Measurements from ENCODE around the gene PLCXD3. TPM values are rescaled to one million over a fixed set of nuclear protein-coding genes. Genes with fewer than 3 reads are reported as not detected.

Gene PLCXD3
- total RNA-seq, 1 experiment from 2014 or later = 0.11 TPM

DNA sequence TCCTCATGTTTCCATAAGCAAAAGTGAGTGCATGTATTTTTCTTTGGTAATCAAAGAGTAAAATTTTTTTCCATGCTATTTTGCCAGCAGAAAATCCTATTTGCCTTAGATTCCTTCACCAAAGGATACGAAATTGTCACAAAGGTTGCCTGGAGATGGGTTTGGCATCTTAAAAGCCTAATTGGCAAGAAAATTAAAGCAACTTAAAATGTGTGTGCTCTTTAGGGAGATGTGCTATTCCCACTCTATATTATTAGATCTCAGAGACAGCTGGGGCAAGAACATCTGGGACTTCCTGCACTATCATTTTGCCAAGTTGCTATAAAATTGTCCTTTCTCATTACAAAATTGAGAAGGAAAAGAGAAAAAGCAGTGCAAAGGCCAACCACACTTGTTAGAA lies 146.1 kb downstream of the PLCXD3 start:
- intact Hi-C loops (cut with micrococcal nuclease; ENCODE audit: unreplicated experiment) = no loop called here
- H3K4me1 ChIP-seq (replicated peaks; ENCODE audit: insufficient read depth) = no peaks in the 10 kb centered on the region
- H3F3A ChIP-seq (ENCODE audit: insufficient read depth, low read depth) = no peaks in the 10 kb centered on the region
- H3K4me3 ChIP-seq = no peak overlapping the region
- ChIA-PET POLR2A (ENCODE audit: unreplicated experiment) (no interaction called here), CTCF (no interaction called here)
- H3K36me3 ChIP-seq (ENCODE audit: low read depth) = no peaks in the 10 kb centered on the region
- BruUV-seq (replicated peaks) = no TSS peak
- H3K79me2 ChIP-seq (ENCODE audit: low read depth) = no peaks in the 10 kb centered on the region
- no peak overlapping the region for H3K27ac ChIP-seq
- H3K9me2 ChIP-seq (ENCODE audit: insufficient read depth) = no peaks in the 10 kb centered on the region
- TF ChIP-seq, protein P1, sequence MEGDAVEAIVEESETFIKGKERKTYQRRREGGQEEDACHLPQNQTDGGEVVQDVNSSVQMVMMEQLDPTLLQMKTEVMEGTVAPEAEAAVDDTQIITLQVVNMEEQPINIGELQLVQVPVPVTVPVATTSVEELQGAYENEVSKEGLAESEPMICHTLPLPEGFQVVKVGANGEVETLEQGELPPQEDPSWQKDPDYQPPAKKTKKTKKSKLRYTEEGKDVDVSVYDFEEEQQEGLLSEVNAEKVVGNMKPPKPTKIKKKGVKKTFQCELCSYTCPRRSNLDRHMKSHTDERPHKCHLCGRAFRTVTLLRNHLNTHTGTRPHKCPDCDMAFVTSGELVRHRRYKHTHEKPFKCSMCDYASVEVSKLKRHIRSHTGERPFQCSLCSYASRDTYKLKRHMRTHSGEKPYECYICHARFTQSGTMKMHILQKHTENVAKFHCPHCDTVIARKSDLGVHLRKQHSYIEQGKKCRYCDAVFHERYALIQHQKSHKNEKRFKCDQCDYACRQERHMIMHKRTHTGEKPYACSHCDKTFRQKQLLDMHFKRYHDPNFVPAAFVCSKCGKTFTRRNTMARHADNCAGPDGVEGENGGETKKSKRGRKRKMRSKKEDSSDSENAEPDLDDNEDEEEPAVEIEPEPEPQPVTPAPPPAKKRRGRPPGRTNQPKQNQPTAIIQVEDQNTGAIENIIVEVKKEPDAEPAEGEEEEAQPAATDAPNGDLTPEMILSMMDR (conservative IDR thresholded peaks at IDR 0.05) = no peak
- no peak overlapping the region for H2AFZ ChIP-seq
- no peaks in the 10 kb centered on the region for H4K20me1 ChIP-seq (ENCODE audit: insufficient read depth)
- H3K27me3 ChIP-seq (ENCODE audit: insufficient read depth, low read depth) = no peaks in the 10 kb centered on the region
- DNase-seq = no peak
- H3K4me2 ChIP-seq = no peak overlapping the region
- H3K9me3 ChIP-seq (ENCODE audit: insufficient read depth, low read depth) = no peaks in the 10 kb centered on the region

DNA sequence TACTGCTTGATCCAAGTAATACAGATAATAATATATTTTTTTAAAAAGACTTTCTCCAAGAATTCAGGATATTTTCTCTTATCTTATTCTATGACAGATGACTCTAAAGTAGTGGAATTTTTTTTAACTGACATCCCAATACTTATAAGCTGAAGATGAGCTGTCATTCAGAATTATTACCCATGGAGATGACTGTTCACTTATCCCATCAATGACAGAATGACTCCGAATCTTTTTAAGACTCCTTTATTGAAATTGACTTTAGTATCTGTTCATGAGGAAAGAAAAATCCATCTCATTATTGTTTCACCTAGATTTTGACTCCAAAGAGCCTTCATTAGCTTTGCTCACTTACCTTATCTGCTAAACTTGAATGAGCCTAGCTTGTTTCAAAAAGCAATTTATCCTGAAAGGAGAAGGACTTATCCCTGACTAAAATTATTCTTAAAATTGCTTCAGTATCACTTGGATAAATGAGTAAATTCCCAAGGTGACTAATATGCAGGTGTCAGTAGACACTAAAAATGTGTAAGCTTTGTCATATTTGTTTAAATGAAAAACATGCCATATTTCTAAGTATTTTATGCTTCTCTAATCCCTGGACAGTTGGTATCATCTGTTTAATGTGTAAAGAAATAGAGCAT lies 146.9 kb downstream of the PLCXD3 start:
- no peaks in the 10 kb centered on the region for H3K4me1 ChIP-seq (replicated peaks; ENCODE audit: insufficient read depth)
- no peak overlapping the region for H3K27ac ChIP-seq
- no peak overlapping the region for H3K4me3 ChIP-seq
- no peaks in the 10 kb centered on the region for H3K27me3 ChIP-seq (ENCODE audit: insufficient read depth, low read depth)
- intact Hi-C loops (cut with micrococcal nuclease; ENCODE audit: unreplicated experiment) = no loop called here
- no peaks in the 10 kb centered on the region for H4K20me1 ChIP-seq (ENCODE audit: insufficient read depth)
- no TSS peak for BruUV-seq (replicated peaks)
- no peaks in the 10 kb centered on the region for H3K9me3 ChIP-seq (ENCODE audit: insufficient read depth, low read depth)
- no peaks in the 10 kb centered on the region for H3K9me2 ChIP-seq (ENCODE audit: insufficient read depth)
- H2AFZ ChIP-seq = no peak overlapping the region
- H3K79me2 ChIP-seq (ENCODE audit: low read depth) = no peaks in the 10 kb centered on the region
- no peak overlapping the region for H3K4me2 ChIP-seq
- no peak for DNase-seq
- POLR2A ChIA-PET (ENCODE audit: unreplicated experiment) = no interaction called here
- CTCF ChIA-PET = no interaction called here
- H3F3A ChIP-seq (ENCODE audit: insufficient read depth, low read depth) = no peaks in the 10 kb centered on the region
- H3K36me3 ChIP-seq (ENCODE audit: low read depth) = no peaks in the 10 kb centered on the region
- TF ChIP-seq, protein P1 (conservative IDR thresholded peaks at IDR 0.05) = no peak
- TF ChIP-seq EZH2 (IDR thresholded peaks at IDR 0.05; ENCODE audit: low read depth) = no peak

DNA sequence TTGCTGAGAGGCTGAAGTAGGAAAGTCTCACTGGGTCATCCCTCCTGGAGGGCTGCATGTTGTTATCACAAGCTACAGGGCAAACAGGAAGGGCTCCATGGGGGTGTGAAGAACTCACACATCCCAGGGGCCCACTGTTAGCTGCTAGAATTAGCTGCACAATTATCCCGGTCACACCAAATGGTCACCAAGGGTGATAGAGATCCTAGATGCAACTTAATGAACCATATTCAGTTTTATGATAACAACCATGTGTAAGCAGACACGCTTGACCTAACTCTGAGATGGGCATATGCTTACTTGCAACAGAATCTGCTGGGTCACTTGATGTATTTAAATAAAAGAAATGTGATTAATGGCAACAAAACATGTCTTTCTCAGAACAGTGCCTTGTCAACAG lies 153.6 kb downstream of the PLCXD3 start:
- ChIA-PET CTCF (no interaction called here), POLR2A (ENCODE audit: unreplicated experiment) (no interaction called here)
- intact Hi-C loops (cut with micrococcal nuclease; ENCODE audit: unreplicated experiment) = no loop called here
- DNase-seq = no peak
- no peaks in the 10 kb centered on the region for H4K20me1 ChIP-seq (ENCODE audit: insufficient read depth)
- H3K9me2 ChIP-seq (ENCODE audit: insufficient read depth) = no peaks in the 10 kb centered on the region
- H3K9me3 ChIP-seq (ENCODE audit: insufficient read depth, low read depth) = no peaks in the 10 kb centered on the region
- H3K27me3 ChIP-seq (ENCODE audit: insufficient read depth, low read depth) = no peaks in the 10 kb centered on the region
- no peaks in the 10 kb centered on the region for H3F3A ChIP-seq (ENCODE audit: insufficient read depth, low read depth)
- H3K36me3 ChIP-seq (ENCODE audit: low read depth) = no peaks in the 10 kb centered on the region
- no peak for TF ChIP-seq EZH2 (IDR thresholded peaks at IDR 0.05; ENCODE audit: low read depth)
- TF ChIP-seq, protein P1 (conservative IDR thresholded peaks at IDR 0.05) = no peak
- H3K4me1 ChIP-seq (replicated peaks; ENCODE audit: insufficient read depth) = no peaks in the 10 kb centered on the region
- no TSS peak for BruUV-seq (replicated peaks)
- H3K4me3 ChIP-seq = no peak overlapping the region
- no peak overlapping the region for H2AFZ ChIP-seq
- no peak overlapping the region for H3K4me2 ChIP-seq
- H3K27ac ChIP-seq = no peak overlapping the region
- H3K79me2 ChIP-seq (ENCODE audit: low read depth) = no peaks in the 10 kb centered on the region

Data from PC-9 (cell line).